DND-41 (cell line): ENCODE results near the gene FBXO38.

Source experiments
- ATAC-seq: fragments of 200-7000 bp; cut with Tn5 transposase; 3 replicates; pipeline ENCODE4 v1.9.1; 2021; ENCODE audit warnings: low read depth; ENCODE audit not compliant: insufficient read depth
- DNase-seq: peaks from one replicate; pipeline ENCODE4 v3.0.0-alpha.2; 2020
- H2AFZ ChIP-seq: 2 replicates; pipeline ENCODE4 v1.6.0; 2012; ENCODE audit warnings: low read depth, low read length
- H3K27ac ChIP-seq: 2 replicates; pipeline ENCODE4 v1.5.1; 2012; ENCODE audit warnings: low read length, inconsistent platforms
- H3K27me3 ChIP-seq: fragments of 200-600 bp; sonication (generic); 2 replicates; pipeline ENCODE4 v1.6.0; 2012; ENCODE audit warnings: low read length, mild to moderate bottlenecking, inconsistent platforms; ENCODE audit not compliant: insufficient read depth, poor library complexity
- H3K36me3 ChIP-seq: 2 replicates; pipeline ENCODE4 v1.5.1; 2012; ENCODE audit warnings: low read length, inconsistent platforms; ENCODE audit not compliant: insufficient read depth
- H3K4me1 ChIP-seq: 2 replicates; pipeline ENCODE4 v1.5.1; 2012; ENCODE audit warnings: mild to moderate bottlenecking, low read length; ENCODE audit not compliant: insufficient read depth
- H3K4me2 ChIP-seq: 2 replicates; pipeline ENCODE4 v1.6.0; 2012; ENCODE audit warnings: mild to moderate bottlenecking, moderate library complexity, low read length, inconsistent platforms; ENCODE audit not compliant: insufficient read depth
- H3K4me3 ChIP-seq, 2 experiments: fragments of 200-600 bp in 1 of 2; shearing (Covaris generic) in 1 of 2; 2 replicates each; pipeline ENCODE4 v1.5.1; 2012 to 2016; ENCODE audit warnings: inconsistent platforms in 2 of 2, low read length in 2 of 2, mild to moderate bottlenecking in 2 of 2, low read depth in 1 of 2, moderate library complexity in 1 of 2
- H3K79me2 ChIP-seq: 2 replicates; pipeline ENCODE4 v1.6.0; 2012; ENCODE audit warnings: low read length, inconsistent platforms; ENCODE audit not compliant: insufficient read depth
- H3K9ac ChIP-seq: 2 replicates; pipeline ENCODE4 v1.6.0; 2012; ENCODE audit warnings: low read depth, mild to moderate bottlenecking, inconsistent platforms, low read length, moderate library complexity
- H3K9me3 ChIP-seq: 2 replicates; pipeline ENCODE4 v1.5.1; 2012; ENCODE audit warnings: low read length, moderate library complexity, mild to moderate bottlenecking, inconsistent platforms; ENCODE audit not compliant: insufficient read depth, severe bottlenecking
- H4K20me1 ChIP-seq: 2 replicates; pipeline ENCODE4 v1.6.0; 2012; ENCODE audit warnings: low read length; ENCODE audit not compliant: insufficient read depth
- CTCF ChIP-seq: IDR thresholded peaks from 2 replicates; pipeline ENCODE4 v1.5.1; 2012; ENCODE audit warnings: borderline replicate concordance, low read length, moderate library complexity, mild to moderate bottlenecking; ENCODE audit not compliant: poor library complexity, severe bottlenecking; ENCODE audit errors: extremely low read depth
- EZH2 ChIP-seq: IDR thresholded peaks from 3 replicates; pipeline ENCODE4 v1.6.1; 2012; ENCODE audit warnings: borderline replicate concordance, low read depth, mild to moderate bottlenecking, moderate library complexity, low read length, inconsistent platforms; ENCODE audit not compliant: severe bottlenecking

FBXO38 gene

GRCh38 chr5:148406406-148406805 is 22.6 kb downstream of the FBXO38 start:
- Histone ChIP-seq H3K79me2 (0 out of 2 replicates have a peak, but pooled peaks cover 2% of the 10 kb centered on the region), H3K27me3 (no peaks in the 10 kb centered on the region), H3K4me1 (no peaks in the 10 kb centered on the region), H4K20me1 (no peaks in the 10 kb centered on the region), H3K36me3 (peaks cover 93% of the 10 kb centered on the region), H3K27ac (no peak overlapping the region), H3K4me3 (no peak overlapping the region), H2AFZ (no peak overlapping the region), H3K9me3 (no peaks in the 10 kb centered on the region), H3K9ac (no peak overlapping the region), H3K4me2 (no peak overlapping the region)
- ATAC-seq (no peak), DNase-seq (no peak)
- no peak for TF ChIP-seq EZH2
- TF ChIP-seq CTCF = no peak

DNA sequence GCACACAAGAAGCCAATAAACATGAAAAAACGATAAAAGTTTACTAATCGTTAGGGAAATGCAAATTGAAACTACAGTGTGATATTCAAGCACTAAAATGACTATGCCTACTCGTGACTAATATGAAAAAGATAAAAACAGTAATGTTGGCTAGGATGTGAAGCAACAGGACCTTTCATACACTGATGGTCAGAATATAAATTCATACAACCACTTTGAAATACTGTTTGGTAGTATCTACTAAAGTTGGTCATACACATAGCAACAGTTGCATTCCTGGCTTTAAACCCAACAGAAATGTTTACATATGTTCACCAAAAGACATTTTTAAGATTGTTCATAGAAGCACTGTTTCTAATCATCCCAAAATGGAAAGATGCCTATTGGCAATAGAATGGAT is 24.3 kb downstream of the FBXO38 start:
- Histone ChIP-seq H3K9me3 (no peaks in the 10 kb centered on the region), H3K79me2 (0 out of 2 replicates have a peak, but pooled peaks cover 2% of the 10 kb centered on the region), H3K27ac (no peak overlapping the region), H3K4me2 (no peak overlapping the region), H3K27me3 (no peaks in the 10 kb centered on the region), H3K9ac (no peak overlapping the region), H3K4me3 (no peak overlapping the region), H4K20me1 (no peaks in the 10 kb centered on the region), H2AFZ (no peak overlapping the region), H3K4me1 (no peaks in the 10 kb centered on the region), H3K36me3 (peaks cover 94% of the 10 kb centered on the region)
- no peak for DNase-seq
- no peak for ATAC-seq
- TF ChIP-seq CTCF (no peak), EZH2 (no peak)

GRCh38 chr5:148412124-148412523 is 28.4 kb downstream of the FBXO38 start:
- H4K20me1 ChIP-seq = no peaks in the 10 kb centered on the region
- H3K9ac ChIP-seq = no peak overlapping the region
- TF ChIP-seq CTCF = no peak
- no peak for TF ChIP-seq EZH2
- peaks cover 93% of the 10 kb centered on the region for H3K36me3 ChIP-seq
- H3K79me2 ChIP-seq = no peaks in the 10 kb centered on the region
- DNase-seq (no peak), ATAC-seq (no peak)
- no peaks in the 10 kb centered on the region for H3K27me3 ChIP-seq
- no peak overlapping the region for H3K27ac ChIP-seq
- no peaks in the 10 kb centered on the region for H3K4me1 ChIP-seq
- no peaks in the 10 kb centered on the region for H3K9me3 ChIP-seq
- H3K4me3 ChIP-seq = no peak overlapping the region
- no peak overlapping the region for H3K4me2 ChIP-seq
- no peak overlapping the region for H2AFZ ChIP-seq

- H4K20me1 ChIP-seq = no peaks in the 10 kb centered on the region
- H2AFZ ChIP-seq = no peak overlapping the region
- TF ChIP-seq EZH2 (no peak), CTCF (no peak)
- H3K9me3 ChIP-seq = no peaks in the 10 kb centered on the region
- peaks cover 94% of the 10 kb centered on the region for H3K36me3 ChIP-seq
- ATAC-seq (no peak), DNase-seq (no peak)
- no peak overlapping the region for H3K4me2 ChIP-seq
- H3K27me3 ChIP-seq = no peaks in the 10 kb centered on the region
- H3K4me1 ChIP-seq = no peaks in the 10 kb centered on the region
- no peak overlapping the region for H3K27ac ChIP-seq
- H3K79me2 ChIP-seq = no peaks in the 10 kb centered on the region
- H3K4me3 ChIP-seq = no peak overlapping the region
- H3K9ac ChIP-seq = no peak overlapping the region
These were observed 31.1 kb downstream of the FBXO38 start for GRCh38 chr5:148414833-148415232.
